GM12864 (cell line): Measurements from ENCODE around the gene HOXB3.
A peak's percentile ranks its signal among the peaks of the same experiment; 100 is the strongest.

ENCODE experiments used
- DNase-seq: peaks from one replicate; pipeline ENCODE4 v3.0.0-alpha.2; 2011; ENCODE audit warnings: low read depth
- H3K4me3 ChIP-seq: 2 replicates; pipeline ENCODE4 v1.5.1; 2011; ENCODE audit warnings: mild to moderate bottlenecking, low read depth, low read length, control low read depth
- TF ChIP-seq, protein P1 (sequence below): IDR thresholded peaks from 2 replicates; pipeline ENCODE4 v1.5.1; 2011; ENCODE audit warnings: low read depth, mild to moderate bottlenecking, moderate library complexity, low read length, control low read depth, inconsistent platforms; ENCODE audit errors: missing control alignments

Gene HOXB3

DNA sequence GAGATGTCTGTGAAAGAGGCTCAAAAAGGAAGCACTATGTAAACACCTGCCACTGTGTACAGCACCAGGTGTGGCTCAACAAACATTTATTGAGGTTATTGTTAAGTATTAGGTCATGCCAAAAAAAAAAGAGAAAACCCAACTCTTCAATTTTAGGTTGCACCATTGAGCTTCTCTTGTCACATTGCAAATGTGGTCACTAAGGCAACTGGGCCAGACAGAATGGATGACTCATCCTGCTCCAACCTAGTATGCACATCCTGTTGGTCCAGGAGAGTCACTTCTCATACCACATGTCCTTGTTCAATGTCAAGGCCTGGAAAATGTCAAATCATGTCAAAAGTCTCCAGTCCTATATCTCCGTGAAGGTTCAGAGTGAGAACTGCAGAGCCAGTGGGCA, 84.3 kb downstream of the HOXB3 start:
- TF ChIP-seq, protein P1, sequence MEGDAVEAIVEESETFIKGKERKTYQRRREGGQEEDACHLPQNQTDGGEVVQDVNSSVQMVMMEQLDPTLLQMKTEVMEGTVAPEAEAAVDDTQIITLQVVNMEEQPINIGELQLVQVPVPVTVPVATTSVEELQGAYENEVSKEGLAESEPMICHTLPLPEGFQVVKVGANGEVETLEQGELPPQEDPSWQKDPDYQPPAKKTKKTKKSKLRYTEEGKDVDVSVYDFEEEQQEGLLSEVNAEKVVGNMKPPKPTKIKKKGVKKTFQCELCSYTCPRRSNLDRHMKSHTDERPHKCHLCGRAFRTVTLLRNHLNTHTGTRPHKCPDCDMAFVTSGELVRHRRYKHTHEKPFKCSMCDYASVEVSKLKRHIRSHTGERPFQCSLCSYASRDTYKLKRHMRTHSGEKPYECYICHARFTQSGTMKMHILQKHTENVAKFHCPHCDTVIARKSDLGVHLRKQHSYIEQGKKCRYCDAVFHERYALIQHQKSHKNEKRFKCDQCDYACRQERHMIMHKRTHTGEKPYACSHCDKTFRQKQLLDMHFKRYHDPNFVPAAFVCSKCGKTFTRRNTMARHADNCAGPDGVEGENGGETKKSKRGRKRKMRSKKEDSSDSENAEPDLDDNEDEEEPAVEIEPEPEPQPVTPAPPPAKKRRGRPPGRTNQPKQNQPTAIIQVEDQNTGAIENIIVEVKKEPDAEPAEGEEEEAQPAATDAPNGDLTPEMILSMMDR: no peak
- H3K4me3 ChIP-seq: no peak overlapping the region
- peak; percentile 77 for DNase-seq

DNA sequence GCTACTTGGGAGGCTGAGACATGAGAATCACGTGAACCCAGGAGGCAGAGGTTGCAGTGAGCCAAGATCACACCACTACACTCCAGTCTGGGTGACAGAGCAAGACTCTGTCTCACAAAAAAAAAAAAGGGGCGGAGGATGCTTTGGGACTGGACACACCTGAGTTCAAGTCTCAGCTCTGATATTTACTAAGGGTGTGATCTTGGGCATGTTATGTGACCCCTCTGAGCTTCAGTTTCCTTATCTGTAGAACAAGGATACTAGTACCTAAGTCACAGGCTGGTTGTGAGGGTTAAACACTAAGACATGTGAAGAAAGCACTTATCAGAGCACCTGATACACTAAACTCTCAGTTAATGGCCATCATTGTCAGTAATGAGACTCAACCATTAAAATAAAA, 85.1 kb downstream of the HOXB3 start:
- H3K4me3 ChIP-seq: no peak overlapping the region
- no peak for DNase-seq
- TF ChIP-seq, protein P1: no peak

DNA sequence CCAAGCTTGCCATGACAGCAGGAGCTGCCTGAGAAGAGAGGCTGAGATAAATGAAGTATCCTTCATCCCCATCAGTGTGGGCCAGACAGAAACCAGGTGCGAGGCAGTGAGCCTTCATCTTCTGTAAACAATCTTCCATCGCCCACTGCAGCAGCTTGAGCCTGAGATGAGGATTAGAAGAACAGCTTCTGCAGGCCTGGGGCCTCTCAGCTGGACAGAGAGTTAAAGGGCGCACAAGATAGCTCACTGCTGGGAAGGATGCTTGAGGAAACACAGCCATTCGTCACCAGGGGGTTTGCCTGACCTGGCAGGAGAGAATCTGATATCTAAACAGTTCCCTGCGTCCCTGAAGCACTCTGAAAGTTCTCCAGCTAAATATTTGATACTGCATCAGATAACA, 86.3 kb downstream of the HOXB3 start:
- TF ChIP-seq, protein P1: no peak
- no peak for DNase-seq
- no peak overlapping the region for H3K4me3 ChIP-seq

DNA sequence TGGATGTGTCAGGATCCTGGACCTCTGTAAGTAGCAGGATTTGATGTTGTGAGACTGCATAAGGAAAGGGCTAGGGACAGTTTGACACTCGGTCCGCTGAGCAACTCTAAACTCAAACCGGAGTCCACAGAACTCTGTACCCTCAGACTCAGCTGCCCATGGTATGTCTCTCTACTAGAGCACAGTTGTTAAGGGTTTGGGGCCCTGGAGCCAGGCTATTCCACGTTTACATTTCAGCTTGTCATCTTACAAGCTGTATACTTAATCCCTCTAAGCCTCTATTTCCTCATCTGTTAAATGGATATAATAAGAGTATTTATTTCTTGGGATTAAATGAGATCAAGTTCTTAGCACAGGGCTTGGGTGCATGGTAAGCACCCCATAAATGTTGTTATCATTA, 87.1 kb downstream of the HOXB3 start:
- no peak overlapping the region for H3K4me3 ChIP-seq
- TF ChIP-seq, protein P1: no peak
- DNase-seq: no peak

DNA sequence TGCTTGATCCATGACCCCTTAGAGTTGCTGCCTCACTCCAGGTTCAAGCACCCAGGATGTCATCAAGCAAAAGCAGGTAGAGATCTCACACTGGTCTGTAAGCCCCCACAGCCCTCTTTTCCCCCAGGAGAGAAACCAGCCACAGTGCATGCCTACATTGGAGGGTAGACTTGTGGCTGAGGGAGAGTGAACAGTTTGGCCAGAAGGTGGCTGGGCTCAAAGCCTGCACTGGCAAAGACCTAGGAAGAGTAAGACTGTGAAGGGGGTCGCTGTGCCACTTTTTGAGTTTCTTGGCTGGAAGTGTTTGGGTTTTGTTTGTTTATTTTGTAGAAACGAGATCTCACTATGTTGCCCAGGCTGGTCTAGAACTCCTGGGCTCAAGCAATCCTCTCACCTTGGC, 87.7 kb downstream of the HOXB3 start:
- TF ChIP-seq, protein P1: no peak
- H3K4me3 ChIP-seq: no peak overlapping the region
- no peak for DNase-seq

DNA sequence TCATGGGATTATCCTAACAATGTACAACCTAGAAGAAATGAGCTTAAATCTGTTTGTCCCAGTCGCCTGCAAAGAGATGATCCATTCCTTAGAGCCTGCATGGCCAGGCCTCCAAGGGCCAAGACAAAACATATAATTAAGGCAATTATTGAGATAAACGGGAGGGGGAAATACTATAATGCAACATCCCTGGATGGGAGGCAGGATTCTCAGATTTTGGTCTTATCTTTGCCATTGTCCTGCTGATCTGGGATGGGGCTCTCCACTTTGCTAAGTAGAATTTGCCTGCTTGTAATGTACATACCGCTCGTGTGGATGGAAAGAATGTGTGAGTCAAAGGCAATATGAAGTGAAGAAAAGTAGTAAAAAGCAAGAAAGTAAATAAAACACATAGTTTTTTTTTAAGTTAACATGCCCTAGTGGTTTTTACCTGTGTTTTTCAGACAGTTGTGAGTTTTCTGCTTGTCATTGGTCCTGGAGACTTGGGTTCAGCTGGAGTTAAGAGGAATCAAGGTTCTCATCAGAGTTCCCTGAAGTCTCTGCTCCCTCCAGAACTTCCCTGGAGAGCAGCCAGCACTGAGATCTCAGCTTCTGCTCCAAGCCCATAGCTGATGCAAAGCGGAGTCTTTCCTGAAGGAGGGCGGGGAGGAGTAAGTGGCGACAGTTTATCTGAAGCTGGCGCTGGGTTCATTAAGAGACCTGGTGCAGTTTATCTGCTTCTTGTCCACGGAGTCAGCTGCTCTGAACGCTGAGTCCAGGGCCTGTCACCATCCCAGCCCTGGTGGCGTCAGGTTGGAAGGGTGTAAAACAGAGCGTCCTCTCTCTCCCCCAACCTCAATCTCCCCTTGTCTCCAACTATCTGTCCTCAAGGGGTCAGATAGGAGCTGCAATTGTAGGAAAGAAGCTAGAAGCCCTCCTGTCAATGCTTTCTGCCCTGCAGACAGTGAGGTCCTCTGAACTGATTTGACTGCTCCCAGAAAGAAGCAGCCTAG, 89.3 kb downstream of the HOXB3 start:
- DNase-seq: no peak
- TF ChIP-seq, protein P1: no peak
- H3K4me3 ChIP-seq: no peak overlapping the region
